ENCODE results near the gene TMBIM6. TPM values are rescaled to one million over a fixed set of nuclear protein-coding genes. Genes with fewer than 3 reads are reported as not detected.
A peak's percentile ranks its signal among the peaks of the same experiment; 100 is the strongest.

Gene TMBIM6
- total and polyA plus RNA-seq, 9 of the 15 experiments (the other 6 are each of a cell fraction or from before 2014, with no cell fraction given), result 147 to 1,288 (median 352) TPM

GRCh38 chr12:49698619-49699545 lies 42.5 kb upstream of the TMBIM6 start (continued):
- TF ChIP-seq ZBTB12 (CRISPR knock-in tag; IDR thresholded peaks at IDR 0.05) (0 out of 2 replicates have a peak, but pooled peaks have one; percentile 11), USF2 (CRISPR knock-in tag; IDR thresholded peaks at IDR 0.05) (no peak), NFYB (IDR thresholded peaks at IDR 0.05; ENCODE audit: extremely low read depth, insufficient read length) (no peak), ZNF77 (CRISPR knock-in tag; IDR thresholded peaks at IDR 0.05) (no peak), ATF1 (CRISPR knock-in tag; IDR thresholded peaks at IDR 0.05) (no peak), ATF1 (tag; IDR thresholded peaks at IDR 0.05) (no peak), ZNF584 (CRISPR knock-in tag; IDR thresholded peaks at IDR 0.05; ENCODE audit: low read depth) (no peak), PKNOX1 (IDR thresholded peaks at IDR 0.05) (no peak), PPARD (CRISPR knock-in tag; IDR thresholded peaks at IDR 0.05) (no peak), GABPA (tag; conservative IDR thresholded peaks at IDR 0.05; ENCODE audit: low read depth) (no peak), NELFE (IDR thresholded peaks at IDR 0.05; ENCODE audit: insufficient read depth, insufficient read length) (no peak), STAG1 (CRISPR knock-in tag; IDR thresholded peaks at IDR 0.05; ENCODE audit: borderline replicate concordance) (no peak), NBN (IDR thresholded peaks at IDR 0.05; ENCODE audit: low read depth) (no peak), ZNF511 (CRISPR knock-in tag; IDR thresholded peaks at IDR 0.05) (no peak), ZNF197 (CRISPR knock-in tag; IDR thresholded peaks at IDR 0.05; ENCODE audit: low read depth) (no peak), ZNF384 (IDR thresholded peaks at IDR 0.05; ENCODE audit: low read depth, low read length) (no peak), DDX20 (tag; IDR thresholded peaks at IDR 0.05; ENCODE audit: low read depth) (no peak), ZEB2 (IDR thresholded peaks at IDR 0.05) (0 out of 2 replicates have a peak, but pooled peaks have one; percentile 43), GMEB1 (CRISPR knock-in tag; IDR thresholded peaks at IDR 0.05) (no peak), E2F4 (CRISPR knock-in tag; IDR thresholded peaks at IDR 0.05; ENCODE audit: low read depth) (no peak), PTBP1 (IDR thresholded peaks at IDR 0.05; ENCODE audit: low read depth, low read length) (no peak), MECOM (CRISPR knock-in tag; IDR thresholded peaks at IDR 0.05) (no peak)

Data from K562 (cell line).